VCaP (cell line): ENCODE results near the gene GRIK3.

Source experiments
- H3K27ac ChIP-seq: fragments of 450-650 bp; 2 replicates; pipeline ENCODE4 v1.5.1; 2017
- TF ChIP-seq, protein P1 (sequence below): fragments of 450-650 bp; conservative IDR thresholded peaks from 2 replicates; pipeline ENCODE4 v1.5.1; 2017; ENCODE audit warnings: mild to moderate bottlenecking, moderate library complexity

The GRIK3 gene

DNA sequence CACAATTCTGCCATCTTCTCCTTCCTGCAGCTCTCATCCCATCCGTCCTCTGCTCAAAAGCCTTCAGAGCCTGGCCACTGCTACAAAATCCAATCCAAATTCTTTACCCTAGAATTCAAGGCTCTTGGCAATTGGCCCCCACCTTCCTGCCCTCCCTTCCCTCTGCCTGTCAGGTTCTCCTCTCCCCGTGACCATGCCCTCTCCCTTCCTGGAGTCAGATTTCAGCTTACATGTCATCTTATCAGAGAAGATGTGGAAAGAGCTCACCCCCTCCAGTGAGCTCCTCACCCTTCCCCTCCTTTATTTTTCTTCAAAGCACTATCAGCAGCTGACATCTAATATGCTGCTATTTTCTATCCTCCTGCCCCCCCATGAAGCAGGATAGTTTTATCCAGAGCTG is 86.9 kb downstream of the GRIK3 start:
- TF ChIP-seq, protein P1, sequence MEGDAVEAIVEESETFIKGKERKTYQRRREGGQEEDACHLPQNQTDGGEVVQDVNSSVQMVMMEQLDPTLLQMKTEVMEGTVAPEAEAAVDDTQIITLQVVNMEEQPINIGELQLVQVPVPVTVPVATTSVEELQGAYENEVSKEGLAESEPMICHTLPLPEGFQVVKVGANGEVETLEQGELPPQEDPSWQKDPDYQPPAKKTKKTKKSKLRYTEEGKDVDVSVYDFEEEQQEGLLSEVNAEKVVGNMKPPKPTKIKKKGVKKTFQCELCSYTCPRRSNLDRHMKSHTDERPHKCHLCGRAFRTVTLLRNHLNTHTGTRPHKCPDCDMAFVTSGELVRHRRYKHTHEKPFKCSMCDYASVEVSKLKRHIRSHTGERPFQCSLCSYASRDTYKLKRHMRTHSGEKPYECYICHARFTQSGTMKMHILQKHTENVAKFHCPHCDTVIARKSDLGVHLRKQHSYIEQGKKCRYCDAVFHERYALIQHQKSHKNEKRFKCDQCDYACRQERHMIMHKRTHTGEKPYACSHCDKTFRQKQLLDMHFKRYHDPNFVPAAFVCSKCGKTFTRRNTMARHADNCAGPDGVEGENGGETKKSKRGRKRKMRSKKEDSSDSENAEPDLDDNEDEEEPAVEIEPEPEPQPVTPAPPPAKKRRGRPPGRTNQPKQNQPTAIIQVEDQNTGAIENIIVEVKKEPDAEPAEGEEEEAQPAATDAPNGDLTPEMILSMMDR = no peak
- no peak overlapping the region for H3K27ac ChIP-seq

- no peak overlapping the region for H3K27ac ChIP-seq
- TF ChIP-seq, protein P1 = no peak
These were observed 89.4 kb downstream of the GRIK3 start for GRCh38 chr1:36944883-36945282.

DNA sequence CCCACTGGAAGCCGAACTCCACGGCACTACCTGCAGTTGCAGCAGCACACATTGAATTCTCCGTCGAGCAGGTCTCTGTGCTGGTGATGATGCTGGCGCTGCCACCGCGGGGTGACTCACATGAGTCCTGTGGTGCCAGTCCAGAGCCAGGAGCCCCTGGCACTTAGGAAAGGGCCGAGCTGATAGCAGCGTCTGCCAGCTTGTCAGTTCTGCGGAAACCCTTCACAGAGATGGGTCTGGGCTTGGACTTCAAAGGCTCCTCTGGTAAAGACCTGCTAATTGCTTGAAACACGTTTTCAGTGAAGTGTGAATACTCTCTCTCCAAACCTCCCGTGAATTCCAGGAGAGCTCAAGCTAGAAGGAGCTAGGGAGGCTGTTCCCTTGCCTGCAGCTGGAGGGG is 92.2 kb downstream of the GRIK3 start:
- TF ChIP-seq, protein P1 = no peak
- H3K27ac ChIP-seq = no peak overlapping the region

DNA sequence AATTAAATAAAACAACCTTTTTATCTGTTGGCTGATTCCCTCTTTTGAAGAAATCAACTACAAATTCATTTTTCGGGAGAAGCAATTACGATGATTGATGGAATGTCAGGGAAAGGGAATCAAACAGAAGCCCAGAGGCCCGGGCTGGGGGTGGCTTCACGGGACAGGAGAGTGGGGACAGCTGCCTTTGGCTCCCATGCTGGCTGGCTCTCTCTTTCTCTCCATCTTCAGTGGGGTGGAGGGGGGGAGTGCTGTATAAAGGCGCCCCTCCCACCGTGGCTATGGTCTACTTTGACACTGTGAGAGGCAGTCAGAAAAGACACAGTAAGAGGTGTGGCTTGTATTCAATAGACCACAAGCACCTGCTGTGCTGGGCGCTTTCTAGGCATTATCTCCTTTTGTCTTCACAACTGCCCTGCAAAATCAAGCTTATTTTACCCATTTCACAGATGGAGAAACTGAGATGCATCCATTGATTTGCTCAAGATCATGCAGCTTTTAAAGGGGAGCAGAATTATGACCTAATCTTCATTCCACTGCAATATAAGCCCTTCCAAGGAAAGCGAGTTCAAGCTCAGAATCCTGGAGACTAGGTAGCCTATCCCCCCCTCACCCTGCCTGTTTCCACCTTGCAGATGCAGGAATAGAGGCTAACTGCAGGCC is 92.9 kb downstream of the GRIK3 start:
- H3K27ac ChIP-seq = no peak overlapping the region
- TF ChIP-seq, protein P1 = no peak

DNA sequence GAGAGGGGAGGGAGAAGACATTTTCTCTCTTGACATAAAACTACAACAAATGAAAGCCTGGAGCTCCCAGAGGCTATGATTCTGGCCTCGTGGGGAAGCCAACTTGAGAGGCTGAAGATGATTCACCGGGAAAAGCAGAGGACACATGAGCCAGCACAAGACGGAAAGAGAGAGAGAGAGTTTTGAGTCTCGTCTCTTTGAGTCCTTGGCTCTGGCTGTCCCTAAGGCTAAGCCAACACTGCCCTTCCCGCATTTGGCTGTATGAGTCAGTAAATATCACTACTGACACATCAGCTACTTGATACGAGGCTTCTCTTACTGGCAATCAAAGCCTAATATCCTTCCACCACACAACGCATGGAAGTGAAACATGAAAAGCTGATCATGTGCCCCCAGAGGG is 95.5 kb downstream of the GRIK3 start:
- H3K27ac ChIP-seq = no peak overlapping the region
- TF ChIP-seq, protein P1 = no peak

DNA sequence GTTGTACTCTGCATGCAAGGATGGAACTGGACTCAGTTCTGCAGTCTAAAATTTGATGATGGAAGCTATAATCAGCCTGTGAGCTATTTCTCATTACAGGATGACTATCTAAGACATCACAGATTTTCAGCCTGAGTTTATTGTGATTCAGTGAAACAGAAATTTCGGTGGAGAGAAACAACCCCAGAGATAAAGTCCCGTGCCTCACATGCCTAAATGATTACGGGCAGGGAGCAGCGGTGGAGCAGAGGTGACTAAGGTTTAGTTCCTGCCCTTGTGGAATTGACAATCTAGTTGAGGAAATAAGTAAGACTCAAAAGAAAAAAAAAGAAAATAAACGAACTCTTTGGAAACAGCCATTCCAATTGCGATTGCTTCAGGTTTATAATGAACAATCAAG is 96.9 kb downstream of the GRIK3 start:
- no peak overlapping the region for H3K27ac ChIP-seq
- TF ChIP-seq, protein P1 = no peak

DNA sequence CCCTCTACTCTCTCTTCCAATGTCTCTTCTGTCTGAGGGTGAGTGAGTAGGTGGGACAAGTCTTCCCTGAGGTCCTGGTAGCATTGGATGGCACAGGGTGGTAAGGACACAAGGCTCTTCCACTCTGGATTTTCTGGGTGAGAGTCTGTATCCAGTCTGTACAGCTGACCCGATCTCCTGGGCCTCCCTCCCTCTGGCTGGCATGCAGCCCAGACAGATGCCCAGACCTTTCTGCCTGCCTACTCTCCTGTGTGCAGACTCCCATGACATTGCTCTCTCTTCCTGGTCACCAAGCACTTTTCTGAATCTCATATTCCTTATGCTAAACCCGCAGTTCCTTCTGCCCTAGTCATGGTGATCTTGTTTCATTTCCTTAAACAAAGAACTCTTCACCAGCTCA is 100.3 kb downstream of the GRIK3 start:
- H3K27ac ChIP-seq = no peak overlapping the region
- TF ChIP-seq, protein P1 = no peak
